Rectal smooth muscle tissue (tissue), 1 donor: Measurements from ENCODE around the gene MRM2.

Source experiments
- H3K27ac ChIP-seq: one replicate; pipeline ENCODE4 v1.7.0; 2013; ENCODE audit warnings: low read depth, low read length, inconsistent platforms
- H3K27me3 ChIP-seq: one replicate; pipeline ENCODE4 v1.7.0; 2013; ENCODE audit warnings: low read length; ENCODE audit not compliant: control insufficient read depth, insufficient read depth
- H3K36me3 ChIP-seq: one replicate; pipeline ENCODE4 v1.7.0; 2013; ENCODE audit warnings: low read length; ENCODE audit not compliant: control insufficient read depth, insufficient read depth
- H3K4me1 ChIP-seq: one replicate; pipeline ENCODE4 v1.7.0; 2013; ENCODE audit warnings: low read length; ENCODE audit not compliant: control insufficient read depth, insufficient read depth
- H3K4me3 ChIP-seq: one replicate; pipeline ENCODE4 v1.7.0; 2013; ENCODE audit warnings: low read length
- H3K9ac ChIP-seq: one replicate; pipeline ENCODE4 v1.7.0; 2013; ENCODE audit warnings: low read length

Gene MRM2

DNA sequence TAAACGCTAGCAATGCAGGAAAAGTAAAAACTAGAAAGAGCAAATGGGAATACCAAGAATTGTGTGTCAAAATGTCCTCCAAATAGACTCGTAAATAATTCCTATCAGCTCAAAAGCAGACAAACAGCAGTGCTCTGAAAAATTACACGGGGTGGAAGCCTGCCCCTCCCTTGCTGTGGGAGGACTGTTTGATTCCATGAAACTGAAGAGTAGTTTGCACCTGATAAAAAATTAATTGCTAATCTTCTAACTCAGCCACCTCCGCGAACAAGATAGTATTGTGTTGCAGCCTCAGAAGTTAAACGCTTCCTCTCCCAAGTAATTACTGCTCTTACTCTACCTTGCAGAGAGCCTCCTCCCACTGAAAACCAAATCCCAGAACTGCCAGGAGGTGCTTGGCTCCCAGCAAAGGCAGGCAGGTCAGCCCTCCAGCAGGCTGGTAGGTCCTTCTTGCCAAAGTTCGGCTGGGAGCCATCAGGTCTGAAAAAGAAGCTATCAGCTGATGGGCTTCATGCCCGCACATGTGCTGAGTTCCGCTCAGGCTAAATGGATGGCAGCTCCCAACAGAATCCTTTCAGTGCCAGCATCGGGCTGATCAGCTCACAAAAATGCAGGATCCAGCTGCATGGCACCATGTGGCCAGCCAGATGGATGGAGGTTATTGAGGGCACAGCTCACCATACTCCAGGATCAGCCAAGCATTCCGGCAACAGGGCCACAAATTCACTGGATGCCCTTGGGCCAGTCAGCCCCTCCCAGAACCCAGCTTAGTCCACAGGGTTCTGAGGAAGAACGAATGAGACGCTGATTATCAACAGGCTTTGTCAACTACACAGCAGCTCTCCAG, 46.4 kb downstream of the MRM2 start:
- H3K4me1 ChIP-seq: no peaks in the 10 kb centered on the region
- no peak overlapping the region for H3K4me3 ChIP-seq
- no peak overlapping the region for H3K27ac ChIP-seq
- no peaks in the 10 kb centered on the region for H3K27me3 ChIP-seq
- no peak overlapping the region for H3K9ac ChIP-seq
- H3K36me3 ChIP-seq: peaks cover 10% of the 10 kb centered on the region

DNA sequence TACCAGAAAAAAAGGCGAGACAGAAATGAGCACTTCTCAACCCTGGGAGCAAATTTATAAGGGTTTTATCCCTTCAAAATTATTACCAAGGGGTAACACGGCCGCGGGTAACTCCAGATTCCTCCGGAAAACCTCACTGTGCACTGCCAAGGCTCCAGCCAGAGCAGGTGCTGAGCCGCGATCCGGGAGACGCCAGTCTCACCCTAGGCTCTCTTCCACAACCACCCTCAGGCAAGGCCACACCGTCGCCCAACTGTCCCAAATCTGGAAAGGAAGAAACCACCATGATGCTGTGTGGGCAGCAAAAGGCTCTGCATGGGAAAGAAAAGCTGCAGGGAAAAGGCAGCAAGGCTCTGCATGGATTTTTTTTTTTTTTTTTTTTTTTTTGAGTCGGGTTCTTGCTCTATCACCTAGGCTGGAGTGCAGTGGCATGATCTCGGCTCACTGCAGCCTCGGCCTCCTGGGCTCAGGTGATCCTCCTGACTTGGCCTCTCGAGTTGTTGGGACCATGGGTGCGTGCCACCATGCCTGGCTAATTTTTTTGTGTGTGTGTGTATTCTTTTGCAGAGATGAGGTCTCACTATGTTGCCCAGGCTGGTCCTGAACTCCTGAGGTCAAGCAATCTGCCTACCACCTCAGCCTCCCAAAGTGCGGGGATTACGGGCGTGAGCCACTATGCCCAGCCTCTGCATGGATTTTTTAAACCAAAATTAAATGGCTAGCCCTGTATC, 48.3 kb downstream of the MRM2 start:
- Histone ChIP-seq H3K9ac (no peak overlapping the region), H3K27ac (no peak overlapping the region), H3K4me1 (no peaks in the 10 kb centered on the region), H3K27me3 (no peaks in the 10 kb centered on the region), H3K36me3 (peaks cover 10% of the 10 kb centered on the region), H3K4me3 (no peak overlapping the region)

DNA sequence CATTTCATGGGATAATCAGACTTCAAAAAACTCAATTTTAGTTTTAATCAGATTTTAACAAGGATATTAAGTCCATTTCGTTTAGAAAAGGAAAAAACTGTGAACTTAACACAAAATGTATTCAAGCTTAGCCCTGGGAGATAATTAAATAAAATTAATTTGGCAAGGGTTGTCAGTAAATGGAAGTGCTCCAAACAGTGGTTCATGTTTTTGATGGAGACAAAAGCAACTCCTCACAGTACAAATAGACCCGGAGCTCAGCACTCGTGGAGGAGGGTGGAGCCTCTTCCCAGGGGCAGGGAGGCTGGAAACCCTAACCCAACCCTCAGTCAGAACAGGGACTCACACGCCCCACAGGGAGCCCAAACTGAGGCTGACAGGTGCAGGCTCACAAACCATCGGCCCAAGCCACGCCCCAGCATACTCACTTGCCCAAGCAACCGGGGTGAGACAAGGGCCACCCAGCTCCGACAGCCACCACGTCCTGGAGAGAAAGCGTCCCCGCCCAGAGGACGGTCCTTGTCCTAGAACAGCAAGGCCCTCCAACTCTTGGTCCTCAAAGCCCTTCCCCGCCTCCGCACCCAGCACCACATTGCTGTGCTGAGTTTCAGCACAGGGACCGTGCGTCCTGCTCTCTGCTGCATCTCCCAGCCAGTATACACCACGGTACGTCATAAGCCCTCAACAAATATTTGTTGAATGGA, 49.0 kb downstream of the MRM2 start:
- Histone ChIP-seq H3K4me3 (no peak overlapping the region), H3K4me1 (no peaks in the 10 kb centered on the region), H3K9ac (no peak overlapping the region), H3K27ac (no peak overlapping the region), H3K27me3 (no peaks in the 10 kb centered on the region), H3K36me3 (peaks cover 10% of the 10 kb centered on the region)

DNA sequence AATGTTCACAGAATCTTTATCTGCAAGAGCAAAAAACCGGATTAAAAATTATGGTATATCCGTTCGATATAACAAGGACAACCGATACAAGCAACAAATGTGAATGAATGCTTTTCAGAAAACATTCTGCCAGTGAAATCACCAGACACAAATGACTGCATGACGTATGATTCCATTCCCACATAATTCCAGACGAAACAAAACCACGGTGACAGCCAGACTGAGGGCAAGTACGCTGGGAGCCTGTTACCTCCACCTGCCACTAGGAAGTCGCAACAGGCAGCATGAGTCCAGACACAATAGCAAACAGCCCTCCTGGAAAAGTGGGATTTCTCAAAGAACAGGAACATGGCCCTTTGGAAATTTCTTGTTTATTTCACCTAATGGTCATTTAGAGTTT, 51.0 kb downstream of the MRM2 start:
- no peak overlapping the region for H3K27ac ChIP-seq
- H3K4me3 ChIP-seq: no peak overlapping the region
- no peaks in the 10 kb centered on the region for H3K4me1 ChIP-seq
- no peaks in the 10 kb centered on the region for H3K27me3 ChIP-seq
- no peak overlapping the region for H3K9ac ChIP-seq
- H3K36me3 ChIP-seq: peaks cover 10% of the 10 kb centered on the region

DNA sequence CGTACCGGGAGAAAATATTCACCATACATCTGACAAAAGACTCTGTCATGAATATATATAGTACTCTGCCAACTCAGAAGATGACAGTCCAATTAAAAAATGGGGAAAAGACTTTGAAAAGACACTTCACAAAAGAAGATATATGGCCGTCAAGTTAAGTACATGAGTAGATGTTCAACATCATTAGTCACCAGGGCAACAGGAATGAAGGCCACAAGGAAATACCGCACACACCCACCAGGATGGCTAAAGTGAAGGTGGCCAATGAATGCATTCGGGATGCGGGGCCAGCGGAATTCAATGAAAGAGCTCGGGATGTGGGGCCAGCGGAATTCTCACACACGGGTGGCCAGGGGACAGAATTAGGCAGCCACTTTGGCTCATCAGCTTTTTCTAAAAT, 51.5 kb downstream of the MRM2 start:
- Histone ChIP-seq H3K27me3 (no peaks in the 10 kb centered on the region), H3K36me3 (peaks cover 8% of the 10 kb centered on the region), H3K27ac (no peak overlapping the region), H3K4me3 (no peak overlapping the region), H3K4me1 (no peaks in the 10 kb centered on the region), H3K9ac (no peak overlapping the region)

DNA sequence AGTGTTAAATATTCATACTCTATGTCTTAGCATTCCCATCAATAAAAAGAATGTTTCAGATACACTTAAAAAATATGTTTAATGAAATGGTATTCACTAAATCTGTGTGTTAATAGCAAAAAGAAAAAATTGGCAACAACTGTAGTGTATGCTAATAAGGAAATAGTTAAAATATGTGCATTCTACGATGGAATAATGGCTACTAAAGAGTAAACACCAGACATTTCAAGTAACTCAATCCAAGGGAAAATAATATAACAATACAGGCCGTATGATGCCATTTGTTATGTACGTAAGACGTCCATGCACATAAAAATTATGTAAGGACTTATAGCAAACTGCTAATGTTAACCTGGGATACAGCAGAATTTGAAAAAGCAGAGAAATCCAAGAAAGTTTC, 55.8 kb downstream of the MRM2 start:
- no peak overlapping the region for H3K4me3 ChIP-seq
- H3K27ac ChIP-seq: no peak overlapping the region
- no peaks in the 10 kb centered on the region for H3K27me3 ChIP-seq
- no peaks in the 10 kb centered on the region for H3K4me1 ChIP-seq
- H3K36me3 ChIP-seq: peaks cover 2% of the 10 kb centered on the region
- no peak overlapping the region for H3K9ac ChIP-seq

DNA sequence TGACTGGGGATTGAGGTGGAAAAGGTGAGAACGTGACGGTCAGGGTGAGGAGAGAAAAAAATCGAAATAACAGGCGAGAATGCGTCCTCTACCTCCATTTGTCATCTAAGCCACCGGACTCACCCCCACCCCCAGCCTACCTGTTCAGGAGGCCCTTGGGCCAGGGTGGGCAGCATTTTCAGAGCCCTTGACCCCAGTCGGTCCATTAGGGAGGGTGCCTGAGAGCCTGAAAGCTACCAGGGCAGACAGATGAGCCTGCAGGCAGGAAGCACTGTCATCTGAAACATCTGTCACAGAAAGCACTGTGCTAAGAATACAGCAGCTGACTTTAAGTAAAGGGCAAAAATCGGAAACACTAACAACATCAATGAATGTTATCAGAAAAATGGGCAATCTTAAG, 56.3 kb downstream of the MRM2 start:
- H3K4me1 ChIP-seq: no peaks in the 10 kb centered on the region
- no peak overlapping the region for H3K9ac ChIP-seq
- no peak overlapping the region for H3K4me3 ChIP-seq
- H3K27me3 ChIP-seq: no peaks in the 10 kb centered on the region
- H3K36me3 ChIP-seq: peaks cover 2% of the 10 kb centered on the region
- no peak overlapping the region for H3K27ac ChIP-seq
